GM19035 (cell line): ENCODE data around the gene ABCB10.
"Not testable (repeated sequence)": the region's sequence is repeated elsewhere in the genome, so short reads cannot be mapped to it uniquely, and the experiment has no call there.

Source experiments
- ATAC-seq: cut with Tn5 transposase; IDR thresholded peaks from one replicate; pipeline ENCODE4 v1.9.1; 2021; ENCODE audit not compliant: unreplicated experiment

Gene ABCB10

DNA sequence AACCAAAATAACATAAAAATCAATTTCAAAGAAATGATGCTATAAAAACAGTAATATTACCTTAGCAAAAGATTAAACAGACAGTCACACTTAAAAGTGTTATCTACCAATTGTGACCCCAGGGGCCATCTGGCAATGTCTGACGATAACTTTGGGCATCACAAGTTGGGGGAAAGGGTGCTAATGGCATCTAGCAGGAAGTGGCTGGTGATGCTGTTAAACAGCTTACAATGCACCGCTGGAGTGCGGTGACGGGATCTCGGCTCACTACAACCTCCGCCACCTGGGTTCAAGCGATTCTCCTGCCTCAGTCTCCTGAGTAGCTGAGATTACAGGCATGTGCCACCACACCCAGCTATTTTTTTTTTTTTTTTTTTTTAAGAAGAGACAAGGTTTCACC lies 78.0 kb downstream of the ABCB10 start:
- no peak for ATAC-seq

GRCh38 chr1:229479660-229480399 lies 78.7 kb downstream of the ABCB10 start:
- ATAC-seq: no peak

- peak; percentile 70 for ATAC-seq
These were observed 79.7 kb downstream of the ABCB10 start for GRCh38 chr1:229478852-229479251.

DNA sequence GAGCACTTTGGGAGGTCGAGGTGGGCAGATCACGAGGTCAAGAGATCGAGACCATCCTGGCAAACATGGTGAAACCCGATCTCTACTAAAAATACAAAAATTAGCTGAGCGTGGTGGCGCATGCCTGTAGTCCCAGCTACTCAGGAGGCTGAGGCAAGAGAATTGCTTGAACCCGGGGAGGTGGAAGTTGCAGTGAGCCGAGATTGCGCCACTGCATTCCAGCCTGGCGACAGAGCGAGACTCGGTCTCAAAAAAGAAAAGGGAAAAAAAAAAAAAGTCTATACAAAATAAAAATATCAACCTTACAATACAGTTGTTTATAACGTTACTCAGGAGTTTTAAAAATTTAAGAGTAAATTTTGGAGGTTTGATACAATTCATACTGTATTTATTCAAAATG lies 82.6 kb downstream of the ABCB10 start:
- not testable (repeated sequence) for ATAC-seq

DNA sequence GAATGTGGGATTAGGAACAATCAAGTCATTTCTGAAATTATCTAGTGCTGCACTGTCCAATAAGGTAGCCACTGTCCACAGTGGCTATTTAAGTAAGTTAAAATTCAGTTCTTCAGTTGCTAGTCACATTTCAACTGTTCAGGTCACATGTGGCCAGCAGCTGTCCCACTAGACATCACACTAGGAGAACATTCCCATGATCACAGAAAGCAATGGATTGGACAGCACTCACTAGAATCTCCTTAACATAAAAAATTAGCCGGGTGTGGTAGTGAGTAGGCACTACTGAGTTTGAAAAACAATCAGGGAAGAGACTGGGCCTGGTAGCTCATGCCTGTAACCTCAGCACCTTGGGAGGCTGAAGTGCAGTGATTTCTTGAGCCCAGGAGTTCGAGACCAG lies 84.0 kb downstream of the ABCB10 start:
- no peak for ATAC-seq

DNA sequence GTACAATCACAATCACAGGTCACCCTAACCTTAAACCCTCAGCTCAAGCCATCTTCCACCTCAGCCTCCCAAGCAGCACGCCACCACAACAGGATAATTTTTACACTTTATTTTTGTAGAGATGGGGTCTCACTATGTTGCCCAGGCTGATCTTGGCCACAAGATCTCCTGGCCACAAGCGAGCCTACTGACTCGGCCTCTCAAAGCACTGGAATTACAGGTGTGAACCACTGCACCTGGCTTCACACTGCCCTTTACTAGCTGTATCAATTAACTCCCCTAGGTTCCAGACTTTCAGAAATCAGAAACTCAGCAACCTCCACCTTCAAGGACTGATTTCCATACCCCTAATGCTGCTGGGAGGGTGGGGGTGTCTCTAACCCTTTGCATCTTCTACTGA lies 87.3 kb downstream of the ABCB10 start:
- ATAC-seq: no peak

DNA sequence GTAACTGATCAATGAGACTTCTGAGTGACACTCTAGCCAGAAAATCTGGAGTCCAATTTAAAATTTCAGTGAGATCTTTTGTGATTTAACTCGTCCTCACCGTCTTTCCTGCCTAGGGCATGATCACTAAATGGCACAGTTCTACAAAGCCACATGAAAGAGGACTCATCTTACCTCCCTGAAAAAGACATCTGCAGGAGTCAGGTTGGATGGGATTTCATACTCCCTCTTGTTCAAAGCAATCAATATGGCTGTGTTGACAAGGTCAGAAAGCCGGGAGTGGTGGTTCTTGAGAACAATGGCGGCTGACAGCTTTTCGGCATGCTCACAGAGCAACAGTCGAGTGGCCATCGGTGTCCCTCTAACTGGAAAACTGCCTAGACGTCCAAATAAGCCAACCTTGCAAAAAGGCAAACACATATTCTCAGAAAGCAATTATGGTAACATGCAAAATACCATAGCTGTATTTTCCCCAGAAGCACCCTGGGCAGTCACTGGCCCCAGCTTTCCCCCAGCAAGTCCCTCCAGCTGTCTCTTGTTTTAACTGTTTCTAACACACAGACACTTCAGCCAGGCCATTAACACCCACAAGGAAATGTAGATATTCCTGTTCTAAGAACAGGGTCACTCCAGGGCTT lies 88.0 kb downstream of the ABCB10 start:
- no peak for ATAC-seq

DNA sequence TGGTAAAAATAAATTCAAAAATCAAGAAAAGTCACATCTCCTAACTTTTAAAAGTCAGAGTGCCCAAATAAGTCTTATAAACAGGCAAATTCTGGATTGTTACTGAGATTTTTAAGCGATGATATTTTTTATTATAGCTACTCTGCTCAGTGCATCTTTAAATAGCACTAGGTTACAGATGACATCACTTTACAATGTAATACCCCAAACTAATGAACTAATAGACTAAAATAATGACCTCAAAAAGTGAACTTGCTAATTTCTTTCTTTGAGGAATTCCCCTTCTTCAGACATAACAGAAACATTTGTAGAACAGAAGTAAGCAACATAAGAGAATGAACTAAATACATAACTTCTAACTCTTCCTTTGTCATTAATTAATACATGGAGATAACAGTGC lies 91.6 kb downstream of the ABCB10 start:
- no peak for ATAC-seq
